ENCODE data around the gene PSMB4. TPM values are rescaled to one million over a fixed set of nuclear protein-coding genes. Genes with fewer than 3 reads are reported as not detected.

Gene PSMB4
- total and polyA plus RNA-seq, 4 donors: 123 to 452 (median 310) TPM

- no peaks in the 10 kb centered on the region for H3K9me3 ChIP-seq (ENCODE audit: control insufficient read depth in 4 of 4, insufficient read depth in 3 of 4, low read length in 3 of 4)
- H3K4me1 ChIP-seq (ENCODE audit: control insufficient read depth in 5 of 5, insufficient read depth in 5 of 5, low read length in 5 of 5): no peaks in the 10 kb centered on the region
- no peak overlapping the region for H3K27ac ChIP-seq (ENCODE audit: low read depth in 1 of 2, low read length in 1 of 2)
- H3K4me3 ChIP-seq: no peak overlapping the region
- ATAC-seq (ENCODE audit: insufficient read depth, low FRiP score) (no peak), DNase-seq (no peak)
- H3K36me3 ChIP-seq (ENCODE audit: control insufficient read depth in 4 of 4, insufficient read depth in 4 of 4, low read length in 4 of 4): peaks cover 38 to 68% (median 65%) of the 10 kb centered on the region in 4 donors
- H3K9ac ChIP-seq (ENCODE audit: insufficient read depth in 1 of 2, low read length in 2 of 2): no peak overlapping the region
- H3K27me3 ChIP-seq (ENCODE audit: control insufficient read depth in 3 of 3, insufficient read depth in 3 of 3, low read length in 2 of 3): no peaks in the 10 kb centered on the region
- TF ChIP-seq CTCF (IDR thresholded peaks at IDR 0.05; ENCODE audit: control extremely low read depth, extremely low read depth): no peak
These were observed 9.5 kb downstream of the PSMB4 start for GRCh38 chr1:151408891-151409290.

GRCh38 chr1:151411884-151412283 lies 12.5 kb downstream of the PSMB4 start:
- WGBS, 2 donors: 92 to 93% methylated on average over 2 of the region's 2 CpGs
- H3K4me3 ChIP-seq: no peak overlapping the region
- DNase-seq (no peak), ATAC-seq (ENCODE audit: insufficient read depth, low FRiP score) (no peak)
- H3K4me1 ChIP-seq (ENCODE audit: control insufficient read depth in 5 of 5, insufficient read depth in 5 of 5, low read length in 5 of 5): no peaks in the 10 kb centered on the region
- no peaks in the 10 kb centered on the region for H3K9me3 ChIP-seq (ENCODE audit: control insufficient read depth in 4 of 4, insufficient read depth in 3 of 4, low read length in 3 of 4)
- no peak overlapping the region for H3K9ac ChIP-seq (ENCODE audit: insufficient read depth in 1 of 2, low read length in 2 of 2)
- TF ChIP-seq CTCF (IDR thresholded peaks at IDR 0.05; ENCODE audit: control extremely low read depth, extremely low read depth): no peak
- peaks cover 29 to 63% (median 60%) of the 10 kb centered on the region in 4 donors for H3K36me3 ChIP-seq (ENCODE audit: control insufficient read depth in 4 of 4, insufficient read depth in 4 of 4, low read length in 4 of 4)
- H3K27me3 ChIP-seq (ENCODE audit: control insufficient read depth in 3 of 3, insufficient read depth in 3 of 3, low read length in 2 of 3): no peaks in the 10 kb centered on the region
- H3K27ac ChIP-seq (ENCODE audit: low read depth in 1 of 2, low read length in 1 of 2): no peak overlapping the region

GRCh38 chr1:151416231-151416630 lies 16.9 kb downstream of the PSMB4 start:
- Histone ChIP-seq H3K4me3 (no peak overlapping the region), H3K36me3 (ENCODE audit: control insufficient read depth in 4 of 4, insufficient read depth in 4 of 4, low read length in 4 of 4) (peaks cover 21 to 47% (median 39%) of the 10 kb centered on the region in 4 donors), H3K4me1 (ENCODE audit: control insufficient read depth in 5 of 5, insufficient read depth in 5 of 5, low read length in 5 of 5) (no peaks in the 10 kb centered on the region), H3K9me3 (ENCODE audit: control insufficient read depth in 4 of 4, insufficient read depth in 3 of 4, low read length in 3 of 4) (no peaks in the 10 kb centered on the region), H3K27me3 (ENCODE audit: control insufficient read depth in 3 of 3, insufficient read depth in 3 of 3, low read length in 2 of 3) (no peaks in the 10 kb centered on the region), H3K9ac (ENCODE audit: insufficient read depth in 1 of 2, low read length in 2 of 2) (no peak overlapping the region), H3K27ac (ENCODE audit: low read depth in 1 of 2, low read length in 1 of 2) (no peak overlapping the region)
- WGBS, 2 donors: 96 to 97% methylated on average over 4 of the region's 4 CpGs
- DNase-seq: peak in 1 of 3 donors; percentile 24
- TF ChIP-seq CTCF (IDR thresholded peaks at IDR 0.05; ENCODE audit: control extremely low read depth, extremely low read depth): no peak
- no peak for ATAC-seq (ENCODE audit: insufficient read depth, low FRiP score)

GRCh38 chr1:151418081-151418480 lies 18.7 kb downstream of the PSMB4 start:
- 97 to 100% methylated on average over 3 of the region's 3 CpGs for WGBS, 2 donors
- Histone ChIP-seq H3K27me3 (ENCODE audit: control insufficient read depth in 3 of 3, insufficient read depth in 3 of 3, low read length in 2 of 3) (no peaks in the 10 kb centered on the region), H3K4me3 (no peak overlapping the region), H3K36me3 (ENCODE audit: control insufficient read depth in 4 of 4, insufficient read depth in 4 of 4, low read length in 4 of 4) (peaks cover 22 to 44% (median 33%) of the 10 kb centered on the region in 4 donors), H3K9ac (ENCODE audit: insufficient read depth in 1 of 2, low read length in 2 of 2) (no peak overlapping the region), H3K9me3 (ENCODE audit: control insufficient read depth in 4 of 4, insufficient read depth in 3 of 4, low read length in 3 of 4) (no peaks in the 10 kb centered on the region), H3K4me1 (ENCODE audit: control insufficient read depth in 5 of 5, insufficient read depth in 5 of 5, low read length in 5 of 5) (no peaks in the 10 kb centered on the region), H3K27ac (ENCODE audit: low read depth in 1 of 2, low read length in 1 of 2) (no peak overlapping the region)
- ATAC-seq (ENCODE audit: insufficient read depth, low FRiP score) (no peak), DNase-seq (no peak)
- TF ChIP-seq CTCF (IDR thresholded peaks at IDR 0.05; ENCODE audit: control extremely low read depth, extremely low read depth): no peak
